Activated T-cell treated with anti-CD3 and anti-CD28 coated beads, Interleukin-2, amount 50 U/mL, for 24 hours (primary cell): ENCODE measurements around the gene YBEY.
A peak's percentile ranks its signal among the peaks of the same experiment; 100 is the strongest.

Source experiments
- DNase-seq: peaks from one replicate; pipeline ENCODE4 v3.0.0-alpha.2; 2020
- H3K27ac Mint-ChIP-seq: 2 replicates; pipeline ENCODE4 v1.8.0; 2020; ENCODE audit warnings: mild to moderate bottlenecking, mixed read lengths
- H3K27me3 Mint-ChIP-seq: 2 replicates; pipeline ENCODE4 v1.8.0; 2020; ENCODE audit warnings: mixed read lengths
- H3K36me3 Mint-ChIP-seq: 2 replicates; pipeline ENCODE4 v1.8.0; 2020; ENCODE audit warnings: low read depth, mixed read lengths
- H3K4me1 Mint-ChIP-seq: 2 replicates; pipeline ENCODE4 v1.8.0; 2020; ENCODE audit warnings: low read depth, mixed read lengths
- H3K4me3 Mint-ChIP-seq: 2 replicates; pipeline ENCODE4 v1.8.0; 2020; ENCODE audit warnings: mild to moderate bottlenecking, moderate library complexity, mixed read lengths
- H3K9me3 Mint-ChIP-seq: 2 replicates; pipeline ENCODE4 v1.8.0; 2020; ENCODE audit warnings: mixed read lengths

The YBEY gene

DNA sequence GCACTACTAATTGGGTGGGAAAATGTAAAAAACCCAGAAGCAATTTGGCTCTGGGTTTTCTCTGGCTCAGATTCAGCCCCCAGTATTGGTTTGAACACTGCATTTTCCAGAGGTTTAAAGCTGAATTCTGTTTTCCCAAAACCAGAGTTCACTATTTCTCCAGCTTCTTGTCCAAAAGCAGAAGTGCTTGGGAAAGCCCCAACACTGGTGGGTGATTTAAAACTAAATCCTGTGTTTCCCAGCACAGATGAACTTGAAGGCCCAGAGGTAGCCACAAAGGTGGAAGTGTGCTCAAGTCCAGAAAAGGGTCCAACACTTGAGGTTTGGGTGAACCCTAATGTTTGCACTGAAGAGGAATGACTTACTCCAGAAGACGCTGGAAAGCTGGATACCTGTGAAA lies 1.4 kb upstream of the YBEY start:
- Mint-ChIP-seq H3K36me3 (peaks cover 69% of the 10 kb centered on the region), H3K4me1 (peaks cover 56% of the 10 kb centered on the region)
- DNase-seq, result no peak

DNA sequence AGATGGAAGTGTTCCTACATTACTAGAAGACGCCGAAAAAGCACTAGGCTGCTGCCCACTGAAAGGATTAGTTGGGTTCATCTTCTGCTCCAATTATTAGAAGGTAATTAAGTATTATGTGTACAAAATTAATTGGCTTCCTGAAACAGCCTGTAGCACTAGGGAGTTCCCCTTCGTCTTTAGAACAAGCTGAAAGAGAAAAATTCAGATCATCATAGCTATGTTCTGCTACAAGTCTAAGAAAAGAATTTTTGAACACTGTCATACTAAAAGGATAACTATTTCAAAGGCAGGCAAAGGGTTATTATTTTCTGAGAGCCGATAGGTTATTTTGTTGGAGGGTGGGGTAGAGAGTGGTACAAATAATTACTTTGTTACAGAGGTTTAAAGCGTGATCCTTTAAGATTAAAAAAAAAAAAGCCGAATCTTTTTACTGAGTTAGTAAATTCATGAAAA lies 908 bp upstream of the YBEY start, which contains the start of gene MCM3AP:
MCM3AP (minus strand) TSS at position 406 of the 456 bp plus-strand sequence; CDS start at position 81, 325 bp downstream.
- H3K9me3 Mint-ChIP-seq, result no peaks in the 10 kb centered on the region
- no peak for DNase-seq
- peak within 1 kb of the TSS; percentile 95 for H3K4me3 Mint-ChIP-seq
- H3K27me3 Mint-ChIP-seq, result no peaks in the 10 kb centered on the region
- peak within 1 kb of the TSS; percentile 99 for H3K27ac Mint-ChIP-seq
- H3K36me3 Mint-ChIP-seq, result peaks cover 67% of the 10 kb centered on the region
- H3K4me1 Mint-ChIP-seq, result peaks cover 56% of the 10 kb centered on the region

More for the DNA sequence above, 1.4 kb upstream of the YBEY start:
- no peaks in the 10 kb centered on the region for H3K9me3 Mint-ChIP-seq
- no peaks in the 10 kb centered on the region for H3K27me3 Mint-ChIP-seq
- peak overlapping the region; percentile 95 for H3K4me3 Mint-ChIP-seq
- H3K27ac Mint-ChIP-seq, result peak overlapping the region; percentile 93

GRCh38 chr21:46286648-46287002 lies 483 bp downstream of the YBEY start:
- peaks cover 65% of the 10 kb centered on the region for H3K36me3 Mint-ChIP-seq
- H3K9me3 Mint-ChIP-seq, result no peaks in the 10 kb centered on the region
- H3K4me1 Mint-ChIP-seq, result peaks cover 52% of the 10 kb centered on the region
- no peak for DNase-seq
- peak overlapping the region; percentile 99 for H3K27ac Mint-ChIP-seq
- H3K4me3 Mint-ChIP-seq, result peak overlapping the region; percentile 95
- H3K27me3 Mint-ChIP-seq, result no peaks in the 10 kb centered on the region

- no peaks in the 10 kb centered on the region for H3K27me3 Mint-ChIP-seq
- no peak for DNase-seq
- no peaks in the 10 kb centered on the region for H3K9me3 Mint-ChIP-seq
- H3K4me1 Mint-ChIP-seq, result peaks cover 47% of the 10 kb centered on the region
- peak overlapping the region; percentile 95 for H3K4me3 Mint-ChIP-seq
- H3K27ac Mint-ChIP-seq, result no peak overlapping the region
- H3K36me3 Mint-ChIP-seq, result peaks cover 66% of the 10 kb centered on the region
Measured at GRCh38 chr21:46287541-46287940, 1.4 kb downstream of the YBEY start.

DNA sequence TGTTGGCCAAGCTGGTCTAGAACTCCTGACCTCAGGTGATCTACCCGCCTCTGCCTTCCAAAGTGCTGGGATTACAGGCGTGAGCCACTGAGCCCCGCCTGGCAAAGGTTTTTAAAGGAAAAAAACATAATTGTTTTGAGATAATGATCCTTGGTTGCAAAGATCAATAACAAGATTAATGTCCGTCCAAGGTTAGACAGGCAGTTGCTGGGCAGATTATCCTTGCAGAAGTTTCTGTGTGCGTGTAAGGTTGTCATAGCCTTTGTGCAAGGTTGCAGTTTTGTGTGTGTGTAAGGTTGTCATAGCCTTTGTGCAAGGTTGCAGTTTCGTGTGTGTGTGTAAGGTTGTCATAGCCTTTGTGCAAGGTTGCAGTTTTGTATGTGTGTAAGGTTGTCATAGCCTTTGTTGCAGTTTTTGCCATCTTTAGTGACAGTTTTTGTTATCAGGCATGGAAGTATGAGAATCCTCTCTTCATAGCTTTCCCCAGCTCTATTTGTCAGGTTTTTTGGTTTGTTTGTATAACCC lies 3.6 kb downstream of the YBEY start:
- Mint-ChIP-seq H3K27me3 (no peaks in the 10 kb centered on the region), H3K36me3 (peaks cover 50% of the 10 kb centered on the region), H3K9me3 (no peaks in the 10 kb centered on the region), H3K27ac (no peak overlapping the region), H3K4me3 (no peak overlapping the region), H3K4me1 (peaks cover 32% of the 10 kb centered on the region)
- DNase-seq, result no peak

GRCh38 chr21:46291561-46291960 lies 5.4 kb downstream of the YBEY start:
- no peak for DNase-seq
- Mint-ChIP-seq H3K9me3 (no peaks in the 10 kb centered on the region), H3K36me3 (peaks cover 40% of the 10 kb centered on the region), H3K27me3 (no peaks in the 10 kb centered on the region), H3K4me3 (no peak overlapping the region), H3K27ac (no peak overlapping the region), H3K4me1 (peaks cover 36% of the 10 kb centered on the region)

GRCh38 chr21:46294647-46295176 lies 8.6 kb downstream of the YBEY start:
- H3K27me3 Mint-ChIP-seq, result peaks cover 4% of the 10 kb centered on the region
- no peak overlapping the region for H3K27ac Mint-ChIP-seq
- peaks cover 25% of the 10 kb centered on the region for H3K4me1 Mint-ChIP-seq
- no peaks in the 10 kb centered on the region for H3K9me3 Mint-ChIP-seq
- H3K4me3 Mint-ChIP-seq, result no peak overlapping the region
- no peak for DNase-seq
- peaks cover 34% of the 10 kb centered on the region for H3K36me3 Mint-ChIP-seq

GRCh38 chr21:46295177-46295770 lies 9.1 kb downstream of the YBEY start:
- Mint-ChIP-seq H3K4me1 (peaks cover 22% of the 10 kb centered on the region), H3K27ac (no peak overlapping the region), H3K27me3 (peaks cover 4% of the 10 kb centered on the region), H3K36me3 (peaks cover 36% of the 10 kb centered on the region), H3K9me3 (no peaks in the 10 kb centered on the region), H3K4me3 (no peak overlapping the region)
- no peak for DNase-seq

GRCh38 chr21:46295996-46296752 lies 10.0 kb downstream of the YBEY start:
- Mint-ChIP-seq H3K27ac (peak overlapping the region; percentile 80), H3K4me1 (peaks cover 19% of the 10 kb centered on the region), H3K4me3 (peak overlapping the region; percentile 31), H3K27me3 (peaks cover 4% of the 10 kb centered on the region), H3K36me3 (peaks cover 40% of the 10 kb centered on the region), H3K9me3 (no peaks in the 10 kb centered on the region)
- peak; percentile 70 for DNase-seq

DNA sequence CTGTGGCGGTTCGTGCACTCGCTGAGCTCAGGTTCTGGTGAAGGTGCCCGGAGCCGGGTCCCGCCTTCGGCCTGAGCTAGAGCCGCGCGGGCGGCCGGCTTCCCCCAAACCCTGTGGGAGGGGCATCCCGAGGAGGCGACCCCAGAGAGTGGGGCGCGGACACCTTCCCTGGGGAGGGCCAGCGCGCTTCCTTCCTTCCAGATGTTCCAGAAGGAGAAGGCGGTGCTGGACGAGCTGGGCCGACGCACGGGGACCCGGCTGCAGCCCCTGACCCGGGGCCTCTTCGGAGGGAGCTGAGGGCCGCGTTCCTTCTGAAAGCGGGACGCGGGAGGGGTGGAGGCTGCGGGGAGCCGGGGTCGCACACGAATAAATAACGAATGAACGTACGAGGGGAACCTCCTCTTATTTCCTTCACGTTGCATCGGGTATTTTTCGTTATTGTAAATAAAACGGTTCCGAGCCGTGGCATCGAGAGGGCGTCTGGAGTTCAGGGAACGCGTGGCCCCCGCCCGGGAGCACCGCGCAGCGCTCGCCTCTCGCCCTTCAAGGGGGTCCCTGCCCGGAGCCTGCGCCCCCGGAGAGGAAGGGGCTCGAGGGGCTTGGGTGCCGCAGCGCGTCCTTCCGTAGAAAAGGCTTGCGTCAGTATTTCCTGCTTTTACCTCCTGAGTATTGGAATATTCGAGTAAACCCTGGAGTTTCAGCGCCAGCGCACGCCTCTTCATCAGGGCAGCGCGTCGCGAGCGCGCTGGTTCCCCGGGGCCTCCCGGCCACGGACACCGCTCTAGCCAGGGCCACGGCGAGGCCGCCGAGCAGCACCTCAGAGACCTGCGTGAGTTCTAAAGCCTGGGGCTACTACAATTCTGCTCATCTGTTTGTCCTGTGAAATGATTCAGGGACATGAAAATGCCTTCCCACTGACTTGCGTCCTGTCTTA lies 11.5 kb downstream of the YBEY start:
- peak; percentile 52 for DNase-seq
- peaks cover 36% of the 10 kb centered on the region for H3K36me3 Mint-ChIP-seq
- no peaks in the 10 kb centered on the region for H3K9me3 Mint-ChIP-seq
- no peak overlapping the region for H3K27ac Mint-ChIP-seq
- peaks cover 4% of the 10 kb centered on the region for H3K27me3 Mint-ChIP-seq
- H3K4me3 Mint-ChIP-seq, result peak overlapping the region; percentile 57
- peaks cover 17% of the 10 kb centered on the region for H3K4me1 Mint-ChIP-seq

DNA sequence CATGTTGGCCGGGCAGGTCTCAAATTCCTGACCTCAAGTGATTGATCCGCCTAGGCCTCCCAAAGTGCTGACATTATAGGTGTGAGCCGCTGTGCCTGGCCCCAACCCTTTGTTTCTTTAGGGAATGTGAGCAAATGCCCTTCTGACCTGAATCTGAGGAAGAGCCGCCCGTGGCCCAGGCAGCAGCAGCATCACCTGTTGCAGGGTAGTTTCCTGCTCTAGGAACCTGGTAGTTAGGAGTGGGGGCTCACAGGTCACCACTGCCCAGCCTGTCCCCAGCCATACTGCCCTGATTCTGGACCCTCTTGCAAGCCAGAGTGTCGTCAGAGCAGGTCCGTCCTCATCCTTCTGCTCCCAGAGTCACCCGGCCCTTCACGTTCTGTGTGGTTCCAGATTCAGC lies 13.0 kb downstream of the YBEY start:
- Mint-ChIP-seq H3K4me3 (no peak overlapping the region), H3K4me1 (peaks cover 17% of the 10 kb centered on the region), H3K36me3 (peaks cover 41% of the 10 kb centered on the region), H3K27ac (no peak overlapping the region), H3K9me3 (no peaks in the 10 kb centered on the region), H3K27me3 (peaks cover 4% of the 10 kb centered on the region)
- no peak for DNase-seq

DNA sequence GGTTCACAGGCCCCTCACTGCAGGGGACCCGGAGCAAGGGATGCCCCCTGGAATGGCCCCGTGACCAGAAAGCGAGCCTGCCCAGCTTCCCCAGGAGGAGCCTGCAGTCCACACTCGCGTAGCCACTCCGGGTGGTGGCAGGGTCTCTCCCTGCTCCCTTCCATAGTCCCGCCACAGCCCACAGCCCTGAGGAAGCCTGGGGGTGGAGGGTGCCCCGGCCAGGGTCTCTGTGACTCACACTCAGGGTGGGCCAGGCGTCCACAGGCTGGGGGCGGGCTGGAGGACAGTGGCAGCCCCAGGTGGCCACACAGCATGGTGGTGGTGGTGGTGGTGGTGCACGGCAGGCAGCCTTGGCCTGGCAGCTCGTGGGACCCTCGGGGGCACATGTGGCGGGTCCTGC lies 15.6 kb downstream of the YBEY start:
- H3K27me3 Mint-ChIP-seq, result peaks cover 4% of the 10 kb centered on the region
- H3K9me3 Mint-ChIP-seq, result no peaks in the 10 kb centered on the region
- no peak overlapping the region for H3K27ac Mint-ChIP-seq
- DNase-seq, result no peak
- H3K4me1 Mint-ChIP-seq, result peaks cover 6% of the 10 kb centered on the region
- H3K36me3 Mint-ChIP-seq, result peaks cover 51% of the 10 kb centered on the region
- H3K4me3 Mint-ChIP-seq, result no peak overlapping the region

DNA sequence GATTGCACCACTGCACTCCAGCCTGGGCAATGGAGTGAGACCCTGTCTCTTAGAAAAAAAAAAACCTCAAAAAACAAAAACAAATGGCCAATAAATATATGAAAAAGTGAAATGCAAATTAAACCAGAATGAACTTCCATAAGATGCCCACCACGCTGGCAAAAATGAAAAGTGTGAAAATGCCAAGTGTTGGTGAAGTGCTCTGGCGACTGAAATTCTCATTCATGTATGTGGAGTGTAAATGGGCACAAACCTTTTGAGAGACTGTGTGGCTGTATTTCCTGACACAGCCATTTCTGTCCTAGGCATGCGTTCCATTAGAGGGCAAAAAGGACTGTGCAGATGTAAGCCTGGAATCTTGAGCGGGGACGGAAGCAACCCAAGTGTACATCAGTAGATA lies 18.3 kb downstream of the YBEY start:
- no peaks in the 10 kb centered on the region for H3K27me3 Mint-ChIP-seq
- H3K27ac Mint-ChIP-seq, result no peak overlapping the region
- no peak for DNase-seq
- no peaks in the 10 kb centered on the region for H3K4me1 Mint-ChIP-seq
- no peaks in the 10 kb centered on the region for H3K9me3 Mint-ChIP-seq
- no peak overlapping the region for H3K4me3 Mint-ChIP-seq
- H3K36me3 Mint-ChIP-seq, result peaks cover 62% of the 10 kb centered on the region

GRCh38 chr21:46304955-46305354 lies 18.8 kb downstream of the YBEY start:
- Mint-ChIP-seq H3K27me3 (no peaks in the 10 kb centered on the region), H3K4me3 (no peak overlapping the region), H3K27ac (no peak overlapping the region)

More at GRCh38 chr21:46304955-46305354, 18.8 kb downstream of the YBEY start:
- H3K36me3 Mint-ChIP-seq, result peaks cover 58% of the 10 kb centered on the region
- H3K9me3 Mint-ChIP-seq, result no peaks in the 10 kb centered on the region
- H3K4me1 Mint-ChIP-seq, result no peaks in the 10 kb centered on the region
- no peak for DNase-seq
